ENCODE data around the gene MYO1E. TPM values are rescaled to one million over a fixed set of nuclear protein-coding genes. Genes with fewer than 3 reads are reported as not detected.
A peak's percentile ranks its signal among the peaks of the same experiment; 100 is the strongest.

MYO1E gene
- total RNA-seq, 4 donors from 2014 or later, result 55.7 to 147 (median 68.5) TPM

- Histone ChIP-seq H3K27ac (no peak overlapping the region), H3K4me3 (no peak overlapping the region), H3K4me1 (peaks cover 0 to 8% (median 0%) of the 10 kb centered on the region in 4 donors), H3K36me3 (peaks cover 0 to 58% (median 3%) of the 10 kb centered on the region in 3 donors), H3K27me3 (no peaks in the 10 kb centered on the region), H3K9me3 (no peaks in the 10 kb centered on the region)
- no peak for TF ChIP-seq EP300 (IDR thresholded peaks at IDR 0.05)
- TF ChIP-seq POLR2A (IDR thresholded peaks at IDR 0.05), result no peak
- no peak for TF ChIP-seq CTCF (IDR thresholded peaks at IDR 0.05)
- no peak for DNase-seq (ENCODE audit: low spot score in 2 of 2)
- 85 to 100% methylated on average over 5 of the region's 5 CpGs for WGBS, 2 donors
Observed at GRCh38 chr15:59143281-59143680, 229.4 kb downstream of the MYO1E start.

GRCh38 chr15:59140422-59141226, 232.0 kb downstream of the MYO1E start:
- Histone ChIP-seq H3K27ac (no peak overlapping the region), H3K36me3 (peaks cover 0 to 66% (median 2%) of the 10 kb centered on the region in 3 donors), H3K9me3 (no peaks in the 10 kb centered on the region), H3K4me3 (no peak overlapping the region), H3K27me3 (no peaks in the 10 kb centered on the region), H3K4me1 (no peaks in the 10 kb centered on the region)
- no peak for TF ChIP-seq EP300 (IDR thresholded peaks at IDR 0.05)
- TF ChIP-seq CTCF (IDR thresholded peaks at IDR 0.05), result no peak
- no peak for TF ChIP-seq POLR2A (IDR thresholded peaks at IDR 0.05)
- no peak for DNase-seq (ENCODE audit: low spot score in 2 of 2)
- WGBS, 2 donors, result 81 to 86% methylated on average over 8 to 9 of the region's 9 CpGs

- DNase-seq (ENCODE audit: low spot score in 2 of 2), result no peak
- 69 to 75% methylated on average over 6 to 7 of the region's 7 CpGs for WGBS, 2 donors
- Histone ChIP-seq H3K9me3 (no peaks in the 10 kb centered on the region), H3K4me3 (no peak overlapping the region), H3K27ac (no peak overlapping the region), H3K4me1 (no peaks in the 10 kb centered on the region), H3K36me3 (peaks cover 0 to 70% (median 0%) of the 10 kb centered on the region in 3 donors), H3K27me3 (no peaks in the 10 kb centered on the region)
- TF ChIP-seq EP300 (IDR thresholded peaks at IDR 0.05) (no peak), POLR2A (IDR thresholded peaks at IDR 0.05) (no peak), CTCF (IDR thresholded peaks at IDR 0.05) (peak in 3 of 5 experiments; percentile 22 to 35 (median 33))
Observed at GRCh38 chr15:59138243-59138642, 234.4 kb downstream of the MYO1E start.

- Histone ChIP-seq H3K27me3 (no peaks in the 10 kb centered on the region), H3K27ac (no peak overlapping the region), H3K36me3 (peaks cover 0 to 73% (median 0%) of the 10 kb centered on the region in 3 donors), H3K4me3 (no peak overlapping the region), H3K9me3 (no peaks in the 10 kb centered on the region), H3K4me1 (no peaks in the 10 kb centered on the region)
- WGBS, 2 donors, result 49 to 61% methylated on average over 2 of the region's 2 CpGs
- no peak for TF ChIP-seq POLR2A (IDR thresholded peaks at IDR 0.05)
- TF ChIP-seq CTCF (IDR thresholded peaks at IDR 0.05), result no peak
- no peak for TF ChIP-seq EP300 (IDR thresholded peaks at IDR 0.05)
- no peak for DNase-seq (ENCODE audit: low spot score in 2 of 2)
Observed at GRCh38 chr15:59137566-59137965, 235.1 kb downstream of the MYO1E start.

GRCh38 chr15:59133929-59134427, 238.7 kb downstream of the MYO1E start:
- DNase-seq (ENCODE audit: low spot score in 2 of 2), result no peak
- 96% methylated on average over 6 of the region's 6 CpGs for WGBS, 2 donors
- TF ChIP-seq CTCF (IDR thresholded peaks at IDR 0.05) (no peak), EP300 (IDR thresholded peaks at IDR 0.05) (no peak), POLR2A (IDR thresholded peaks at IDR 0.05) (no peak)
- Histone ChIP-seq H3K36me3 (peaks cover 0 to 73% (median 0%) of the 10 kb centered on the region in 3 donors), H3K27me3 (no peaks in the 10 kb centered on the region), H3K4me3 (no peak overlapping the region), H3K27ac (no peak overlapping the region), H3K4me1 (no peaks in the 10 kb centered on the region), H3K9me3 (peaks cover 0 to 6% (median 0%) of the 10 kb centered on the region in 4 donors)
